Retinal pigment epithelial cell (primary cell): ENCODE measurements around the gene FRZB.
A peak's percentile ranks its signal among the peaks of the same experiment; 100 is the strongest.

Experiments used
- DNase-seq: peaks from one replicate; pipeline ENCODE4 v3.0.0-alpha.2; 2010; ENCODE audit warnings: low read depth
- H3K4me3 ChIP-seq: 2 replicates; pipeline ENCODE4 v1.5.1; 2011; ENCODE audit warnings: mild to moderate bottlenecking, low read length, control low read depth, moderate library complexity
- TF ChIP-seq, protein P1 (sequence below): conservative IDR thresholded peaks from 2 replicates; pipeline ENCODE4 v1.5.1; 2011; ENCODE audit warnings: low read depth, low read length, control low read depth, inconsistent platforms

Gene FRZB

DNA sequence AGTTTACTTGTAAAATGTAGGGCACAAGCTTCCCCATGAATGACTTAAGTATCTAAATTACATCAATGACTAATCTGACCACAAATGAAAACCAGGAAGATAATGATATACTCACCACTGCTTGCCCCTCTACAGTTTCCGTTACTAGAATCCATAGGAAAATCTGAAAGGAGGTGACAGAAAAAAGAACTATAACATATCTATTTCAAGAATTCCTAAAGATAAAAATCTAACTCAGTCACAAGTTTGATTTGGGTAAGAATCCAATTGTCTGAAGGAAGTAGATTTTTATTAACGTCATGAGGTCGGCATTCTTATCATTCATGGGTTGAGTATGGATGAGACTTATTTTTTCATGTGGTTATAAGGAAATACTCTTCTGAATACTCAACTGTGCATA lies 7.8 kb downstream of the FRZB start:
- DNase-seq = no peak
- no peak overlapping the region for H3K4me3 ChIP-seq
- TF ChIP-seq, protein P1, sequence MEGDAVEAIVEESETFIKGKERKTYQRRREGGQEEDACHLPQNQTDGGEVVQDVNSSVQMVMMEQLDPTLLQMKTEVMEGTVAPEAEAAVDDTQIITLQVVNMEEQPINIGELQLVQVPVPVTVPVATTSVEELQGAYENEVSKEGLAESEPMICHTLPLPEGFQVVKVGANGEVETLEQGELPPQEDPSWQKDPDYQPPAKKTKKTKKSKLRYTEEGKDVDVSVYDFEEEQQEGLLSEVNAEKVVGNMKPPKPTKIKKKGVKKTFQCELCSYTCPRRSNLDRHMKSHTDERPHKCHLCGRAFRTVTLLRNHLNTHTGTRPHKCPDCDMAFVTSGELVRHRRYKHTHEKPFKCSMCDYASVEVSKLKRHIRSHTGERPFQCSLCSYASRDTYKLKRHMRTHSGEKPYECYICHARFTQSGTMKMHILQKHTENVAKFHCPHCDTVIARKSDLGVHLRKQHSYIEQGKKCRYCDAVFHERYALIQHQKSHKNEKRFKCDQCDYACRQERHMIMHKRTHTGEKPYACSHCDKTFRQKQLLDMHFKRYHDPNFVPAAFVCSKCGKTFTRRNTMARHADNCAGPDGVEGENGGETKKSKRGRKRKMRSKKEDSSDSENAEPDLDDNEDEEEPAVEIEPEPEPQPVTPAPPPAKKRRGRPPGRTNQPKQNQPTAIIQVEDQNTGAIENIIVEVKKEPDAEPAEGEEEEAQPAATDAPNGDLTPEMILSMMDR = no peak

DNA sequence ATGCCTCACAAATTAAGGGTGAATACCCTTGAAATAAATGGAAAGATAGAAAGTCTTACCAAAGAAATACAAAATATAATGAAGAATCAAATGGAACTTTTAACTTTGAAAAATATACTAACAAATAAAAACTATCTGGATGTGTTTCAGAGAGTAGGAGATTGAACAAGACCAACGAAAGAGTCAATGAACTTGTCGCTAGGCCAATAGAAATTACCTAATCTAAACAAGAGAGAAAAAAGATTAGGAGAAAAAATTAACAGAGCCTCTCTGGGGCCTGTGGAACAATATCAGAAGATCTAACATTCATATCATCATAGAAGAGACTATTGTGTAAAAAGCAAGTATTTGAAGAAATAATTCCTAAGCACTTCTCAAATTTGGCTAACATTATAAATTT lies 11.1 kb downstream of the FRZB start:
- no peak overlapping the region for H3K4me3 ChIP-seq
- no peak for DNase-seq
- TF ChIP-seq, protein P1 = no peak

DNA sequence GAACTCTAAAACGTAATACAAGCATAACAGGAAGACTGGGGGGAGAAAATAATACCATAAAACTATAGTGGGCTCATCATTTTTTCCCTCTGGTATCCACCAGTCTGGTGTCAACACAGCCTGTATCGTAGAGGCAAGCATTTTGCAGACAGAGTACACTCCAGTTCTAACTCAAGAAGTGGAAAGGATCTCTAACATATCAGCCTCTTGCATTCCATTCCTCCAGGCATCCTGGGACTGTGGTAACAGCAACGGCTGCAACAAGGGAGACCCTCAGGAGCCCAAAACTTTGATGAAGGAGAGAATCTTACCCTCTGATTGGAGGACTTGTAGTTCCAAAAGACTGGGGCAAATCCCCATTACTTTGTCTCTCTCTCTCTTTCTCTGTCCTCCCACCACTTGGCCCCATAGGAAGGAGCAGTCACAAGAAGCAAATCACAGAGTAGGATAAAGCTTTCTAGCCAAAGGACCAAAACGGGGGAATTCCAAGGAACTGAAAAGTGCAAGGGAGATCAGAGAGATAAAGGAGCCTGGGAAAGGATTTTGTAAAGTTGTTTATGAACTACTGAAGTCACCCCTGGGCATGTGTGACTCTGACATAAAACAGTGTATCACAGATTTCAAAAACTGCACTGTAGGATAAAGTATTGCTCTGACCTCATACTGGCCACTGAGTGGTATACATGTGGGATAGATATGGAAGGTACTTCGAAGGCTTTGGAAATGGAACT lies 11.9 kb downstream of the FRZB start:
- H3K4me3 ChIP-seq = no peak overlapping the region
- DNase-seq = peak; percentile 22
- TF ChIP-seq, protein P1 = no peak

DNA sequence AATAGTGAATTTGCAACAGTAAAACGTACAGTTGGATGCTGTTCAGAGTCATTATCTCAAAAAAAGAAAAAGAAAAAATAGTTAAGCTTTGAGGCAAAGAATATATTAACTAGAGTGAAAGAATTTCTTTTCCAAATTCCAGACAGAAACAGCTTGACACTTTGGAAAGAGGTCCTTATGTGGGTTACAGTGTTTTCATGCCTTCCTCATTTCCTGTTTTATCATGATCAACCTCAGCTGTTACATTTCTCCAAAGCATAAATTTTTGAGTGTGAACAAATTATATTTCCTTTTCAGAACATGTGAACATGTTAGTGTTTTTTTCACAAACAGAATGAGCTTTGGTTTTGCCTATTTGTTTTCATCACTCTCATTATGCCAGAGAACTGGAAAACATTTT lies 13.6 kb downstream of the FRZB start:
- H3K4me3 ChIP-seq = no peak overlapping the region
- TF ChIP-seq, protein P1 = no peak
- no peak for DNase-seq

DNA sequence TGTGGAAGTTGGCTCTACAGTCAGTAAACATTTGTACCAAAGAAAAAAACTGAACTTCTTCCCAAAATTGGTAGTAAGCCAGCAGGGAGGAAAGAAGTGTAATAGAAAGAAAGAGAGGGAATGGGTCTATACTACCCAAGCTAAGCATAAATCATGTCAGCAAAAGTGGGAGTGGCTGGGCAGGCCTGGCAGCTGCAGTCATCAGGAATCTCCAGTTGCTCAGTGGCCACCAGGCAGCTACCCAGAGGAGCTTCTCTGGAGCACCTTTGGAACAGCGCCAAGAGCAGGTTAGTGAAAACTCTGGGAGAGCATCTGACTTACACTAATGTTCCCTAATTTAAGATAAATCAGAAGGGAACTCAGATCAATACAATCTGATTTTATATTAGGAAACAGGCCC lies 14.3 kb downstream of the FRZB start:
- DNase-seq = no peak
- TF ChIP-seq, protein P1 = no peak
- no peak overlapping the region for H3K4me3 ChIP-seq

DNA sequence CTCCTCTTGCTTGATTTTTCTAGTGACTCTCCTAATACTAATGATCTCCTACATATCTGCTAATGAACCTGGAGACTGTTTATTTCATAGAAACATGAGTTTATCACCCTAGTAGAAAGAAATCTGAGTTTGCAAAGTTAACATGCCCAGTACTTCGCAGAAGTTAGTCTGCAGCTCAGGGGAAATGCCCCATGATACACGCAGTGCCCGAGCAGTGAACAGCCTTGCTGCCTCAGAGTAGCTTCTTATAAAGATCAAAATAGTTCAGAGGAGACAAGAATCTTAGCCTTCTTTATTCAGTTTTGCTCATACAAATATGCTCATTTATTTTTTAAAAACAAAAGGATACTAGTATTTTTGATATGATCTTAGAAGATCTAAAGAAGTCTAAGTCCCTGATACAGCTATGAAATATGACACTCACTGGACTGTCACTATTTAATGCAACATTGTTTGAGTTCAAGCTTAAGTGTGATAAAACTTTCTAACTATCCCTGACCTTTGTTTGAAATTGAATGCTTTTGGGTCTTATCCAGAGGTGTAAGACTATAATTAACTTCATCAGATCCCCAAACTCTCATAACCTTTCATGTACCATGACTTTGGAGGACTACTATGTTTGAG lies 20.5 kb downstream of the FRZB start:
- no peak overlapping the region for H3K4me3 ChIP-seq
- TF ChIP-seq, protein P1 = no peak
- no peak for DNase-seq

DNA sequence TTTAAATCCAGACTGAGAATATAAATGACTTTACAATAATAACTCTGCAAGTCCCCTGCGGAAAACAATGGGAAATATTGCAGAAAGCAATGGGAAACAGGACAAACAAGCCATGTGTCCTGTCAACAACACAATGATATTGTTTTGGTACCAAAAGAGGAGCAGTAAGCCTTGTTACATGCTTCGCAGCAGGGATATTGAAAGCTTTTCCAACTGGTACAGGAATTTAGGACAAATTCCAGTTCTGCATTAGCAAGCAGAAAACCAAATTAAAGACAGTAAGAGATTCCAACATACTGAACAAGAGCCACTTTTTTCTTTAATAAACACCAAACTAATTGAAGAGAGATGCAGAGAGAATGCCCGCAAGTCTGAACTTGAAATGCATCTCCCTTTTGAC lies 30.0 kb downstream of the FRZB start:
- DNase-seq = no peak
- H3K4me3 ChIP-seq = no peak overlapping the region
- TF ChIP-seq, protein P1 = no peak
